IMR-90 (cell line): ENCODE results near the gene STX18. TPM values are rescaled to one million over a fixed set of nuclear protein-coding genes. Genes with fewer than 3 reads are reported as not detected.

Source experiments
- ATAC-seq: fragments of 200-7000 bp; cut with Tn5 transposase; 2 replicates; pipeline ENCODE4 v1.9.1; 2020; ENCODE audit warnings: low read depth, mild to moderate bottlenecking, moderate library complexity
- BruUV-seq: library from RNA; stranded (reverse); fragments of 400-500 nt; replicated peaks from 2 replicates; lab custom pipeline; 2021; lab: Mats Ljungman, UMichigan
- CTCF ChIA-PET: fragments of 300-600 bp; formaldehyde crosslinking; extraction: SDS; loops from one replicate; lab custom pipeline; 2021; ENCODE audit warnings: antibody characterized with exemption; lab: Yijun Ruan, JAX
- POLR2A ChIA-PET: fragments of 300-600 bp; sonication (Branson Sonifier 250); formaldehyde crosslinking; loops from one replicate; lab custom pipeline; 2022; ENCODE audit warnings: antibody characterized with exemption; ENCODE audit not compliant: unreplicated experiment; lab: Charles Lee
- DNase-seq: peaks from one replicate; pipeline ENCODE4 v3.0.0; 2013
- H2AFZ ChIP-seq: replicated peaks from 2 replicates; pipeline ENCODE3; 2013; ENCODE audit warnings: low read length, mild to moderate bottlenecking; ENCODE audit not compliant: poor library complexity
- H2AK5ac ChIP-seq: 2 replicates; pipeline ENCODE4 v1.6.1; 2013; ENCODE audit warnings: low read depth, low read length, inconsistent platforms
- H2AK9ac ChIP-seq: replicated peaks from 2 replicates; pipeline ENCODE3; 2013; ENCODE audit warnings: mild to moderate bottlenecking, low read depth, low read length, moderate library complexity; ENCODE audit not compliant: poor library complexity
- H2BK120ac ChIP-seq: 2 replicates; pipeline ENCODE4 v1.6.1; 2013; ENCODE audit warnings: low read depth, low read length, inconsistent platforms
- H2BK15ac ChIP-seq: 3 replicates; pipeline ENCODE4 v1.6.1; 2013; ENCODE audit warnings: low read depth, low read length, inconsistent platforms
- H2BK20ac ChIP-seq: 2 replicates; pipeline ENCODE4 v1.6.1; 2013; ENCODE audit warnings: low read depth, mild to moderate bottlenecking, inconsistent platforms, low read length, moderate library complexity
- H2BK5ac ChIP-seq: 2 replicates; pipeline ENCODE4 v1.6.1; 2013; ENCODE audit warnings: mild to moderate bottlenecking, low read depth, low read length, inconsistent platforms; ENCODE audit not compliant: poor library complexity, severe bottlenecking
- H3K14ac ChIP-seq: replicated peaks from 2 replicates; pipeline ENCODE4 v1.6.1; 2013; ENCODE audit warnings: low read depth, low read length, inconsistent platforms
- H3K18ac ChIP-seq: 2 replicates; pipeline ENCODE4 v1.6.1; 2013; ENCODE audit warnings: low read depth, low read length, control low read depth
- H3K23ac ChIP-seq: 2 replicates; pipeline ENCODE4 v1.6.1; 2013; ENCODE audit warnings: low read depth, low read length, inconsistent platforms
- H3K27ac ChIP-seq: 2 replicates; pipeline ENCODE4 v1.5.1; 2013; ENCODE audit warnings: mild to moderate bottlenecking, control low read depth, low read length; ENCODE audit not compliant: insufficient read depth
- H3K27me3 ChIP-seq: 2 replicates; pipeline ENCODE4 v1.6.1; 2013; ENCODE audit warnings: low read length; ENCODE audit not compliant: control insufficient read depth, insufficient read depth
- H3K36me3 ChIP-seq: 2 replicates; pipeline ENCODE4 v1.6.1; 2013; ENCODE audit warnings: low read length, mixed read lengths; ENCODE audit not compliant: control insufficient read depth, insufficient read depth
- H3K4ac ChIP-seq: 2 replicates; pipeline ENCODE4 v1.6.1; 2013; ENCODE audit warnings: low read depth, low read length, inconsistent platforms
- H3K4me1 ChIP-seq: 2 replicates; pipeline ENCODE4 v1.6.1; 2013; ENCODE audit warnings: low read length, mixed read lengths; ENCODE audit not compliant: control insufficient read depth, insufficient read depth
- H3K4me2 ChIP-seq: 2 replicates; pipeline ENCODE4 v1.6.1; 2013; ENCODE audit warnings: low read depth, mild to moderate bottlenecking, control low read depth, low read length, moderate library complexity
- H3K4me3 ChIP-seq: 2 replicates; pipeline ENCODE4 v1.5.1; 2013; ENCODE audit warnings: low read depth, mild to moderate bottlenecking, control low read depth, low read length, moderate library complexity; ENCODE audit not compliant: insufficient read depth
- H3K56ac ChIP-seq: 2 replicates; pipeline ENCODE4 v1.6.1; 2013; ENCODE audit warnings: low read length, inconsistent platforms; ENCODE audit not compliant: insufficient read depth; ENCODE audit errors: extremely low read depth
- H3K79me1 ChIP-seq, 2 experiments: 2 replicates each; pipeline ENCODE4 v1.6.1; 2013; ENCODE audit warnings: low read length in 2 of 2, inconsistent platforms in 1 of 2, low read depth in 1 of 2
- H3K9ac ChIP-seq: 2 replicates; pipeline ENCODE4 v1.6.1; 2013; ENCODE audit warnings: low read depth, low read length, control low read depth
- H3K9me1 ChIP-seq: 2 replicates; pipeline ENCODE4 v1.6.1; 2013; ENCODE audit warnings: low read length, inconsistent platforms; ENCODE audit not compliant: insufficient read depth
- H3K9me3 ChIP-seq: 2 replicates; pipeline ENCODE4 v1.6.1; 2013; ENCODE audit warnings: low read length; ENCODE audit not compliant: control insufficient read depth, insufficient read depth
- H4K20me1 ChIP-seq: 2 replicates; pipeline ENCODE4 v1.6.1; 2013; ENCODE audit warnings: low read length, inconsistent platforms; ENCODE audit not compliant: insufficient read depth
- H4K5ac ChIP-seq: 2 replicates; pipeline ENCODE4 v1.6.1; 2013; ENCODE audit warnings: mild to moderate bottlenecking, low read depth, low read length, control low read depth
- H4K8ac ChIP-seq, 2 experiments: 2 replicates each; pipeline ENCODE4 v1.6.1; 2013; ENCODE audit warnings: low read depth in 2 of 2, low read length in 2 of 2, control low read depth in 1 of 2, inconsistent platforms in 1 of 2
- H4K91ac ChIP-seq: 2 replicates; pipeline ENCODE4 v1.6.1; 2013; ENCODE audit warnings: low read depth, low read length, inconsistent platforms; ENCODE audit not compliant: insufficient read depth
- CHD1 ChIP-seq: IDR thresholded peaks from 2 replicates; pipeline ENCODE4 v1.6.1; 2012; ENCODE audit warnings: low read depth, low read length, improper control_type of control experiment
- CTCF ChIP-seq: conservative IDR thresholded peaks from 2 replicates; pipeline ENCODE4 v1.5.1; 2012; ENCODE audit warnings: mild to moderate bottlenecking, low read depth, low read length, improper control_type of control experiment
- FOS ChIP-seq: fragments of 150-350 bp; IDR thresholded peaks from 2 replicates; pipeline ENCODE4 v1.6.1; 2016; ENCODE audit warnings: low read depth, low read length
- MAFK ChIP-seq: IDR thresholded peaks from 2 replicates; pipeline ENCODE4 v1.6.1; 2012; ENCODE audit warnings: low read depth, low read length, improper control_type of control experiment
- MAZ ChIP-seq: IDR thresholded peaks from 2 replicates; pipeline ENCODE4 v1.6.1; 2012; ENCODE audit warnings: low read depth, mild to moderate bottlenecking, low read length, improper control_type of control experiment, moderate library complexity, borderline replicate concordance
- MXI1 ChIP-seq: IDR thresholded peaks from 2 replicates; pipeline ENCODE4 v1.6.1; 2012; ENCODE audit warnings: low read depth, mild to moderate bottlenecking, low read length, moderate library complexity, borderline replicate concordance
- POLR2A ChIP-seq: IDR thresholded peaks from 2 replicates; pipeline ENCODE4 v1.6.1; 2012; ENCODE audit warnings: mild to moderate bottlenecking, low read depth, low read length
- RCOR1 ChIP-seq: IDR thresholded peaks from 2 replicates; pipeline ENCODE4 v1.6.1; 2012; ENCODE audit warnings: mild to moderate bottlenecking, low read length, improper control_type of control experiment; ENCODE audit not compliant: insufficient replicate concordance
- RFX5 ChIP-seq: IDR thresholded peaks from 2 replicates; pipeline ENCODE4 v1.8.0; 2012; ENCODE audit warnings: low read depth, mild to moderate bottlenecking, low read length, moderate library complexity
- SMC3 ChIP-seq: fragments of 150-350 bp; IDR thresholded peaks from 2 replicates; pipeline ENCODE4 v1.6.1; 2016; ENCODE audit warnings: low read depth, mild to moderate bottlenecking, antibody characterized with exemption, low read length, moderate library complexity
- USF2 ChIP-seq: fragments of 150-350 bp; IDR thresholded peaks from 2 replicates; pipeline ENCODE4 v1.6.1; 2017; ENCODE audit warnings: mild to moderate bottlenecking, antibody characterized with exemption, low read length, low read depth
- WGBS, 2 experiments: methylation state at CpG; one replicate each; pipeline versions ENCODE4 v1.1.5 to v1.1.7; 2013; ENCODE audit warnings: missing lambda C conversion rate in 2 of 2; ENCODE audit not compliant: insufficient read length in 1 of 2; ENCODE audit errors: extremely low coverage in 2 of 2; 5-methylcytosine and 5-hydroxymethylcytosine counted together
- dilution Hi-C: fragments of 300-500 bp; cut with HindIII; formaldehyde crosslinking; loops from one replicate; pipeline ENCODE4 v1.14.3; 2018; ENCODE audit warnings: low sequenced_read_pairs; ENCODE audit not compliant: unreplicated experiment
- in situ Hi-C: fragments of 300-500 bp; cut with MboI; formaldehyde crosslinking; loops from 3 replicates; pipeline ENCODE4 v1.14.3; 2019; ENCODE audit warnings: low sequenced_read_pairs, inconsistent platforms, mixed read lengths
- intact Hi-C: fragments of 100-400 bp; cut with micrococcal nuclease; formaldehyde crosslinking; loops from 2 replicates; pipeline ENCODE4 v1.10.0; 2022
- polyA plus RNA-seq, 3 experiments: library from polyadenylated mRNA; depleted of rRNA; stranded (reverse); fragments of >200 nt; gene quantifications; 2 replicates each; pipeline ENCODE4 v1.2.3, GENCODE V29; 2012; ENCODE audit warnings: low replicate concordance in 1 of 3
- total RNA-seq: library from RNA; depleted of rRNA; stranded (reverse); fragments of >200 nt; gene quantifications from 2 replicates; pipeline ENCODE4 v1.2.3, GENCODE V29; 2012

Gene STX18
- total and polyA plus RNA-seq, 2 of the 4 experiments (the other 2 are of a cell fraction): 20.1 to 23.4 TPM

GRCh38 chr4:4412641-4413372 is 129.0 kb downstream of the STX18 start:
- no peak overlapping the region for H3K18ac ChIP-seq
- H2BK15ac ChIP-seq: no peak overlapping the region
- peaks cover 11% of the 10 kb centered on the region for H3K36me3 ChIP-seq
- H4K8ac ChIP-seq: no peak overlapping the region
- no peaks in the 10 kb centered on the region for H3K9me3 ChIP-seq
- DNase-seq: no peak
- no peak overlapping the region for H3K56ac ChIP-seq
- H2BK120ac ChIP-seq: no peak overlapping the region
- H2AFZ ChIP-seq: no peak overlapping the region
- no peak overlapping the region for H2AK5ac ChIP-seq
- ChIA-PET CTCF (no interaction called here), POLR2A (no interaction called here)
- H3K4me2 ChIP-seq: no peak overlapping the region
- H4K20me1 ChIP-seq: no peaks in the 10 kb centered on the region
- no peak overlapping the region for H4K91ac ChIP-seq
- intact Hi-C loops (no loop called here), in situ Hi-C loops (no loop called here), dilution Hi-C loops (no loop called here)
- no peak overlapping the region for H4K5ac ChIP-seq
- no peak overlapping the region for H3K14ac ChIP-seq
- no peaks in the 10 kb centered on the region for H3K27me3 ChIP-seq
- ATAC-seq: no peak
- no peaks in the 10 kb centered on the region for H3K79me1 ChIP-seq
- BruUV-seq: no TSS peak
- H3K23ac ChIP-seq: no peak overlapping the region
- TF ChIP-seq SMC3 (no peak), FOS (no peak), RCOR1 (no peak), USF2 (no peak), CTCF (no peak), RFX5 (no peak), CHD1 (no peak), POLR2A (no peak), MAFK (no peak), MXI1 (no peak), MAZ (no peak)
- no peak overlapping the region for H3K4me3 ChIP-seq
- no peak overlapping the region for H3K9ac ChIP-seq
- no peak overlapping the region for H2AK9ac ChIP-seq
- 0 out of 2 replicates have a peak, but pooled peaks cover 4% of the 10 kb centered on the region for H3K9me1 ChIP-seq
- no peak overlapping the region for H3K4ac ChIP-seq
- no peak overlapping the region for H2BK20ac ChIP-seq
- no peak overlapping the region for H2BK5ac ChIP-seq
- H3K4me1 ChIP-seq: no peaks in the 10 kb centered on the region
- H3K27ac ChIP-seq: no peak overlapping the region
- 80% methylated on average over 2 of the region's 19 CpGs; no CpG with 5 or more reads in 1 of the 2 experiments for WGBS, 2 experiments
